DOHH2 (cell line): ENCODE results near the gene RGS9.

ENCODE experiments used
- CTCF ChIP-seq: fragments of 200-600 bp; sonication (generic); IDR thresholded peaks from one replicate; pipeline ENCODE4 v1.5.1; 2014; ENCODE audit warnings: antibody characterized with exemption, mild to moderate bottlenecking, low read depth, low read length; ENCODE audit not compliant: poor library complexity, severe bottlenecking
- EZH2phosphoT487 ChIP-seq: fragments of 200-600 bp; sonication (generic); IDR thresholded peaks from 2 replicates; pipeline ENCODE4 v1.6.1; 2017; ENCODE audit warnings: borderline replicate concordance, mild to moderate bottlenecking, antibody characterized with exemption, low read length, moderate library complexity, mixed read lengths

- TF ChIP-seq CTCF = no peak
- no peak for TF ChIP-seq EZH2phosphoT487
These were observed 133.5 kb downstream of the RGS9 start for GRCh38 chr17:65270499-65271253.
